ENCODE data around the gene ELN.

- TF ChIP-seq FOXA1 (IDR thresholded peaks at IDR 0.05; ENCODE audit: borderline replicate concordance) = no peak
- TF ChIP-seq CEBPB (tag; IDR thresholded peaks at IDR 0.05) = no peak
- TF ChIP-seq CBX1 (IDR thresholded peaks at IDR 0.05; ENCODE audit: low read depth) = no peak
- no peak for TF ChIP-seq NR3C1 (CRISPR knock-in tag; IDR thresholded peaks at IDR 0.05)
- no peak for TF ChIP-seq MAFF (IDR thresholded peaks at IDR 0.05; ENCODE audit: low read length)
- no peak for TF ChIP-seq SIN3A (IDR thresholded peaks at IDR 0.05; ENCODE audit: borderline replicate concordance in 2 of 2, control insufficient read depth in 1 of 2, low read depth in 2 of 2, low read length in 2 of 2)
- TF ChIP-seq CHD1 (IDR thresholded peaks at IDR 0.05; ENCODE audit: low read length) = no peak
Measured at GRCh38 chr7:74018246-74018895, 9.6 kb upstream of the ELN start.
